Natural killer cell (primary cell): ENCODE measurements around the gene TCF7. TPM values are rescaled to one million over a fixed set of nuclear protein-coding genes. Genes with fewer than 3 reads are reported as not detected.
"Not testable (repeated sequence)": the region's sequence is repeated elsewhere in the genome, so short reads cannot be mapped to it uniquely, and the experiment has no call there.

Source experiments
- ATAC-seq, 3 donors: fragments of 150-1000 bp in 2 of 3; fragments of 200-7000 bp in 1 of 3; cut with Tn5 transposase; 1 replicate in 1 of 3; 2 replicates in 2 of 3; pipeline ENCODE4 v1.10.0; 2021; ENCODE audit warnings: mild to moderate bottlenecking in 2 of 3, moderate library complexity in 2 of 3
- DNase-seq, 2 donors: peaks; one replicate each; pipeline versions ENCODE4 v3.0.0 to v3.0.0-alpha.2; 2013 to 2021; ENCODE audit warnings: mixed read lengths in 1 of 2
- H3K27ac ChIP-seq: one replicate; pipeline ENCODE4 v1.5.1; 2013; ENCODE audit warnings: mild to moderate bottlenecking, low read length
- H3K27me3 ChIP-seq: one replicate; pipeline ENCODE4 v1.6.1; 2013; ENCODE audit warnings: low read length; ENCODE audit not compliant: control insufficient read depth, insufficient read depth
- H3K36me3 ChIP-seq: one replicate; pipeline ENCODE4 v1.6.1; 2013; ENCODE audit warnings: low read length; ENCODE audit not compliant: control insufficient read depth, insufficient read depth
- H3K4me1 ChIP-seq: one replicate; pipeline ENCODE4 v1.6.1; 2013; ENCODE audit warnings: low read length; ENCODE audit not compliant: control insufficient read depth, insufficient read depth
- H3K4me3 ChIP-seq: one replicate; pipeline ENCODE4 v1.5.1; 2013; ENCODE audit warnings: low read length
- H3K9me3 ChIP-seq: one replicate; pipeline ENCODE4 v1.6.1; 2013; ENCODE audit warnings: low read length; ENCODE audit not compliant: control insufficient read depth, insufficient read depth
- H3K27ac Mint-ChIP-seq, 2 donors: one replicate each; pipeline ENCODE4 v1.8.0; 2022; ENCODE audit warnings: mild to moderate bottlenecking in 2 of 2, mixed read lengths in 2 of 2, moderate library complexity in 1 of 2
- H3K27me3 Mint-ChIP-seq, 2 donors: one replicate each; pipeline ENCODE4 v1.8.0; 2022; ENCODE audit warnings: low read depth in 2 of 2, mixed read lengths in 2 of 2
- H3K36me3 Mint-ChIP-seq: one replicate; pipeline ENCODE4 v1.8.0; 2022; ENCODE audit warnings: mixed read lengths
- H3K4me1 Mint-ChIP-seq, 2 donors: one replicate each; pipeline ENCODE4 v1.8.0; 2022; ENCODE audit warnings: mixed read lengths in 2 of 2
- H3K4me3 Mint-ChIP-seq: one replicate; pipeline ENCODE4 v1.8.0; 2022; ENCODE audit warnings: mild to moderate bottlenecking, moderate library complexity, mixed read lengths
- H3K9me3 Mint-ChIP-seq, 2 donors: one replicate each; pipeline ENCODE4 v1.8.0; 2022; ENCODE audit warnings: mixed read lengths in 2 of 2
- CTCF ChIP-seq: fragments of 200-600 bp; IDR thresholded peaks from one replicate; pipeline ENCODE4 v1.8.0; 2022; ENCODE audit warnings: antibody characterized with exemption
- WGBS: methylation state at CpG from one replicate; pipeline ENCODE4 v1.1.7; 2013; ENCODE audit warnings: missing lambda C conversion rate; ENCODE audit not compliant: insufficient coverage; 5-methylcytosine and 5-hydroxymethylcytosine counted together
- intact Hi-C: fragments of 100-400 bp; cut with micrococcal nuclease; formaldehyde crosslinking; loops from one replicate; pipeline ENCODE4 v1.14.2; 2022
- total RNA-seq, 4 donors: library from RNA; stranded (reverse); fragments of 120-200 nt in 1 of 4; gene quantifications; one replicate each; pipeline versions ENCODE4 v1.2.3 to v1.2.4, GENCODE V29; 2013 to 2022

The TCF7 gene
- total RNA-seq, 3 donors from 2014 or later (not counting 1 experiment from before 2014, with no cell fraction given), result 97.7 to 203 (median 158) TPM

- Histone ChIP-seq H3K27ac (no peak overlapping the region), H3K36me3 (peaks cover 66% of the 10 kb centered on the region), H3K27me3 (no peaks in the 10 kb centered on the region), H3K4me3 (no peak overlapping the region), H3K4me1 (peaks cover 13% of the 10 kb centered on the region), H3K9me3 (no peaks in the 10 kb centered on the region)
- TF ChIP-seq CTCF, result no peak
- Mint-ChIP-seq H3K27me3 (no peaks in the 10 kb centered on the region), H3K4me1 (peaks cover 18 to 38% of the 10 kb centered on the region in 2 donors), H3K27ac (peak overlapping the region; percentile 73 to 79), H3K9me3 (no peaks in the 10 kb centered on the region), H3K36me3 (no peaks in the 10 kb centered on the region), H3K4me3 (peak overlapping the region; percentile 5)
- 64% methylated on average over 4 of the region's 4 CpGs for WGBS
- DNase-seq, result peak in 1 of 2 donors; percentile 41
- intact Hi-C loops, result no loop called here
- no peak for ATAC-seq
Observed at GRCh38 chr5:134149571-134150303, 35.3 kb downstream of the TCF7 start.

GRCh38 chr5:134151723-134152122, 37.2 kb downstream of the TCF7 start:
- H3K27ac ChIP-seq, result no peak overlapping the region
- H3K27me3 ChIP-seq, result no peaks in the 10 kb centered on the region
- no peaks in the 10 kb centered on the region for H3K9me3 ChIP-seq
- no peaks in the 10 kb centered on the region for H3K9me3 Mint-ChIP-seq
- peak overlapping the region; percentile 19 to 77 for H3K27ac Mint-ChIP-seq
- H3K27me3 Mint-ChIP-seq, result no peaks in the 10 kb centered on the region
- no peak for TF ChIP-seq CTCF
- no peaks in the 10 kb centered on the region for H3K36me3 Mint-ChIP-seq
- peaks cover 66% of the 10 kb centered on the region for H3K36me3 ChIP-seq
- no peak overlapping the region for H3K4me3 ChIP-seq
- no peaks in the 10 kb centered on the region for H3K4me1 ChIP-seq
- 99% methylated on average over 3 of the region's 3 CpGs for WGBS
- H3K4me1 Mint-ChIP-seq, result peaks cover 22 to 32% of the 10 kb centered on the region in 2 donors
- H3K4me3 Mint-ChIP-seq, result no peak overlapping the region
- intact Hi-C loops, result no loop called here
- DNase-seq (no peak), ATAC-seq (no peak)

- H3K9me3 ChIP-seq, ATAC-seq, H3K4me1 ChIP-seq, H3K27me3 Mint-ChIP-seq, H3K4me3 ChIP-seq, H3K27ac ChIP-seq, DNase-seq, intact Hi-C loops, H3K36me3 Mint-ChIP-seq, H3K9me3 Mint-ChIP-seq, H3K27me3 ChIP-seq: not testable (repeated sequence)
- peak overlapping the region; percentile 19 to 77 for H3K27ac Mint-ChIP-seq
- H3K36me3 ChIP-seq, result peaks cover 64% of the 10 kb centered on the region
- H3K4me1 Mint-ChIP-seq, result peaks cover 22 to 27% of the 10 kb centered on the region in 2 donors
- peak overlapping the region; percentile 18 for H3K4me3 Mint-ChIP-seq
- WGBS, result 97% methylated on average over 14 of the region's 15 CpGs
Observed at GRCh38 chr5:134152173-134152832, 37.8 kb downstream of the TCF7 start.

GRCh38 chr5:134153241-134153640, 38.8 kb downstream of the TCF7 start:
- no peaks in the 10 kb centered on the region for H3K4me1 ChIP-seq
- TF ChIP-seq CTCF, result no peak
- no peak overlapping the region for H3K4me3 ChIP-seq
- no peak overlapping the region for H3K27ac ChIP-seq
- Mint-ChIP-seq H3K27me3 (no peaks in the 10 kb centered on the region), H3K4me1 (peaks cover 28 to 30% of the 10 kb centered on the region in 2 donors), H3K4me3 (no peak overlapping the region), H3K27ac (peak overlapping the region; percentile 19 to 56), H3K36me3 (peaks cover 8% of the 10 kb centered on the region), H3K9me3 (no peaks in the 10 kb centered on the region)
- no peak for ATAC-seq
- intact Hi-C loops, result no loop called here
- H3K9me3 ChIP-seq, result no peaks in the 10 kb centered on the region
- WGBS, result 95% methylated on average over 3 of the region's 3 CpGs
- no peaks in the 10 kb centered on the region for H3K27me3 ChIP-seq
- peaks cover 68% of the 10 kb centered on the region for H3K36me3 ChIP-seq
- no peak for DNase-seq
